ENCODE measurements around the gene HS6ST3.

The HS6ST3 gene

GRCh38 chr13:96822895-96823294, 733.0 kb downstream of the HS6ST3 start:
- peak; percentile 10 for DNase-seq (ENCODE audit: low read depth)
- peak; percentile 66 for TF ChIP-seq CTCF (IDR thresholded peaks at IDR 0.05; ENCODE audit: control insufficient read depth, extremely low read depth, insufficient read depth)
- no peak overlapping the region for H3K4me3 ChIP-seq (ENCODE audit: low read depth, low read length)

GRCh38 chr13:96824140-96824539, 734.2 kb downstream of the HS6ST3 start:
- no peak for DNase-seq (ENCODE audit: low read depth)
- H3K4me3 ChIP-seq (ENCODE audit: low read depth, low read length): no peak overlapping the region
- TF ChIP-seq CTCF (IDR thresholded peaks at IDR 0.05; ENCODE audit: control insufficient read depth, extremely low read depth, insufficient read depth): no peak

- no peak overlapping the region for H3K4me3 ChIP-seq (ENCODE audit: low read depth, low read length)
- no peak for DNase-seq (ENCODE audit: low read depth)
- no peak for TF ChIP-seq CTCF (IDR thresholded peaks at IDR 0.05; ENCODE audit: control insufficient read depth, extremely low read depth, insufficient read depth)
Measured at GRCh38 chr13:96825653-96826052, 735.7 kb downstream of the HS6ST3 start.

GRCh38 chr13:96834626-96835025, 744.7 kb downstream of the HS6ST3 start:
- H3K4me3 ChIP-seq (ENCODE audit: low read depth, low read length): no peak overlapping the region
- no peak for DNase-seq (ENCODE audit: low read depth)
- no peak for TF ChIP-seq CTCF (IDR thresholded peaks at IDR 0.05; ENCODE audit: control insufficient read depth, extremely low read depth, insufficient read depth)

- no peak for DNase-seq (ENCODE audit: low read depth)
- H3K4me3 ChIP-seq (ENCODE audit: low read depth, low read length): no peak overlapping the region
- no peak for TF ChIP-seq CTCF (IDR thresholded peaks at IDR 0.05; ENCODE audit: control insufficient read depth, extremely low read depth, insufficient read depth)
Measured at GRCh38 chr13:96835546-96835945, 745.6 kb downstream of the HS6ST3 start.

- no peak for DNase-seq (ENCODE audit: low read depth)
- no peak for TF ChIP-seq CTCF (IDR thresholded peaks at IDR 0.05; ENCODE audit: control insufficient read depth, extremely low read depth, insufficient read depth)
- H3K4me3 ChIP-seq (ENCODE audit: low read depth, low read length): no peak overlapping the region
Measured at GRCh38 chr13:96836733-96837132, 746.8 kb downstream of the HS6ST3 start.

- no peak for DNase-seq (ENCODE audit: low read depth)
- TF ChIP-seq CTCF (IDR thresholded peaks at IDR 0.05; ENCODE audit: control insufficient read depth, extremely low read depth, insufficient read depth): no peak
- no peak overlapping the region for H3K4me3 ChIP-seq (ENCODE audit: low read depth, low read length)
Measured at GRCh38 chr13:96837809-96838208, 747.9 kb downstream of the HS6ST3 start.
